ENCODE data around the gene NMNAT3.

NMNAT3 gene

GRCh38 chr3:139668332-139668731 is 9.4 kb downstream of the NMNAT3 start:
- FAIRE-seq: no peak
- TF ChIP-seq, protein P1, sequence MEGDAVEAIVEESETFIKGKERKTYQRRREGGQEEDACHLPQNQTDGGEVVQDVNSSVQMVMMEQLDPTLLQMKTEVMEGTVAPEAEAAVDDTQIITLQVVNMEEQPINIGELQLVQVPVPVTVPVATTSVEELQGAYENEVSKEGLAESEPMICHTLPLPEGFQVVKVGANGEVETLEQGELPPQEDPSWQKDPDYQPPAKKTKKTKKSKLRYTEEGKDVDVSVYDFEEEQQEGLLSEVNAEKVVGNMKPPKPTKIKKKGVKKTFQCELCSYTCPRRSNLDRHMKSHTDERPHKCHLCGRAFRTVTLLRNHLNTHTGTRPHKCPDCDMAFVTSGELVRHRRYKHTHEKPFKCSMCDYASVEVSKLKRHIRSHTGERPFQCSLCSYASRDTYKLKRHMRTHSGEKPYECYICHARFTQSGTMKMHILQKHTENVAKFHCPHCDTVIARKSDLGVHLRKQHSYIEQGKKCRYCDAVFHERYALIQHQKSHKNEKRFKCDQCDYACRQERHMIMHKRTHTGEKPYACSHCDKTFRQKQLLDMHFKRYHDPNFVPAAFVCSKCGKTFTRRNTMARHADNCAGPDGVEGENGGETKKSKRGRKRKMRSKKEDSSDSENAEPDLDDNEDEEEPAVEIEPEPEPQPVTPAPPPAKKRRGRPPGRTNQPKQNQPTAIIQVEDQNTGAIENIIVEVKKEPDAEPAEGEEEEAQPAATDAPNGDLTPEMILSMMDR (IDR thresholded peaks at IDR 0.05; ENCODE audit: insufficient read depth, missing control alignments): no peak
- no peak for DNase-seq (ENCODE audit: insufficient read length, low spot score)

DNA sequence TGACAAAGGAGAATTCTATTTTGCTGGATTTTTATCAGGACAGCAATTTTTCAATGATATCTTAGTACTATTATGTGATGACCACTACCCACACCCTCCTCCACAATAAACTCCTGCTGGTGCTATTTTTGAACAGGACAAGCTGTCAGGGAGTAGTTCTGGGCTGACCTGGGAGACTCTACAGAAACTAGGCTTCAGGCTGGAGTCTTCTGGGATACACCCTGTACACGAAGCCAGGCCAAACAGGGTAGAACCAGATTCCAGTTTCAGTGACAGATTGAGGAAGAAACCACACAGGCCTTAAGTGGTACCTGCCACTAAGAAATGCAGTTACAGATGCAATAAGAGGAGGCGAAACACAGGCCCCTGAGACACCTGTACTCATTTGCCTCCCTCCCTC is 12.8 kb downstream of the NMNAT3 start:
- FAIRE-seq: no peak
- TF ChIP-seq, protein P1 (IDR thresholded peaks at IDR 0.05; ENCODE audit: insufficient read depth, missing control alignments): no peak
- no peak for DNase-seq (ENCODE audit: insufficient read length, low spot score)

- DNase-seq (ENCODE audit: insufficient read length, low spot score): no peak
- TF ChIP-seq, protein P1 (IDR thresholded peaks at IDR 0.05; ENCODE audit: insufficient read depth, missing control alignments): no peak
- FAIRE-seq: no peak
Observed at GRCh38 chr3:139660269-139660668, 17.5 kb downstream of the NMNAT3 start.

DNA sequence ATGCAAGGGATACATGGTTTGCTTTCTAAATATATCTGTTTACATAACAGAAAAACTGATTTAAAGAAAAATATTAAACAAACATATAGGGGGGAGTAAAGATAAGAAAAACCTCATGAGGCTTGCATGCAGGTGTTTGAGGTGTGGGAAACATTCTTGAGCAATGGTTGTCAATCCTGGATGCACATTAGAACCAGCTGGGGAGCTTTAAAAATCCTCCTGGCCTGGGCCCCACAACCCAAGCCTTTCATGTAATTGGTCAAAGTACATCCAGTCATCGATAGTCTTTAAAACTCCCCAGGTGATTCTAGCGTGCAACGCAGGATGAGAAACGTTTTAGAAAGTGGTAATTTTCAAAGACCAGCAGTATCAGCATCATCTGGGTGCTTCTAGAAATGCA is 18.3 kb downstream of the NMNAT3 start:
- TF ChIP-seq, protein P1 (IDR thresholded peaks at IDR 0.05; ENCODE audit: insufficient read depth, missing control alignments): no peak
- FAIRE-seq (no peak), DNase-seq (ENCODE audit: insufficient read length, low spot score) (no peak)

- DNase-seq (ENCODE audit: insufficient read length, low spot score) (no peak), FAIRE-seq (no peak)
- TF ChIP-seq, protein P1 (IDR thresholded peaks at IDR 0.05; ENCODE audit: insufficient read depth, missing control alignments): no peak
Observed at GRCh38 chr3:139657936-139658335, 19.8 kb downstream of the NMNAT3 start.

GRCh38 chr3:139657434-139657833 is 20.3 kb downstream of the NMNAT3 start:
- no peak for DNase-seq (ENCODE audit: insufficient read length, low spot score)
- no peak for FAIRE-seq
- TF ChIP-seq, protein P1 (IDR thresholded peaks at IDR 0.05; ENCODE audit: insufficient read depth, missing control alignments): no peak

GRCh38 chr3:139655909-139656595 is 21.7 kb downstream of the NMNAT3 start:
- no peak for FAIRE-seq
- TF ChIP-seq, protein P1 (IDR thresholded peaks at IDR 0.05; ENCODE audit: insufficient read depth, missing control alignments): no peak
- DNase-seq (ENCODE audit: insufficient read length, low spot score): no peak

All from D721Med (cell line).